Germinal center (tissue), 1 donor: ENCODE measurements around the gene TBL1X.
"Not testable (repeated sequence)": the region's sequence is repeated elsewhere in the genome, so short reads cannot be mapped to it uniquely, and the experiment has no call there.

Experiments
- DNase-seq: peaks from one replicate; pipeline ENCODE4 v3.0.0; 2012; ENCODE audit warnings: mixed read lengths, low spot score

Gene TBL1X

DNA sequence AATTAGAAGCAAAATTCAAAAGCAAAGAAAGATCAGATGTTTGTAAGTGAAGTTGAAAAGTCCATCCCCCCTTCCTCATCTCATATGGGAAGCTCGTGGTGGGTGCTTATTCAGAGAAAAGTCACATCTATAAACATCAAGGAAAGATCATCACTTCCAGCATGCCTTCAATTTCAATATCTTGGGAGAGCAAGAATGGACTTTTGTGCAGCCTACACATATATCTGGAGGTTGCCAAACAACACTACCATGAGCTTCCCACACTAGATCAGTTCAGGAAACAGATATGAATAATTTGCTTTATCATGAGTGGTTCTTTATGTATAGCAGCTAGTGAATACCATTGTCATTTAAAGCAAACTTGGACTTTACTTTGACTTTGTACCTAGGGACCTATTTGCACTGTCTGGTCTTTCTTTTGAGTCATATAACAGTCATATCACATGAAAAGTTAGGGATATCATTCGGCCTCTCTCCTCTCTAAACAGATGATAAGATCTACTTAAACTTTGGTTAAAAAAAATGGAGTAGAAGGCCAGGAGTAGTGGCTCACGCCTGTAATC is 5.6 kb upstream of the TBL1X start:
- DNase-seq = no peak

DNA sequence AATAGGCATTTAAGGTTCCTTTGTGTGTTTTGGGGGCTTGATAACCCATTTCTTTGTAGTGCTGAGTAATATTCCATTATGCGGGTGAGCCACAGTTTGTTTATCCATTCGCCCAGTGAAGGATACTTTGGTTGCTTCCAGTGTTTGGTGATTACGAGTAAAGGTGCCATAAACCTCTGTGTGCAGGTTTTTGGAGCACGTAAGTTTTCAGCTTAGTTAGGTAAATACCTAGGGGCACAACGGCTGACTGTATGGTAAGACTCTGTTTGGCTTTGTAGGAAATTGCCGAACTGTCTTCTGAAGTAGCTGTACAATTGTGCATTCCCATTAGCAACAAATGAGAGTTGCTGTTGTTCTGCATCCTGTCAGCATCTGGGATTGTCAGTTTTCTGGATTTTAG is 3.8 kb upstream of the TBL1X start:
- DNase-seq = no peak

- DNase-seq = no peak
Measured at GRCh38 chrX:9462456-9462855, 2.4 kb upstream of the TBL1X start.

DNA sequence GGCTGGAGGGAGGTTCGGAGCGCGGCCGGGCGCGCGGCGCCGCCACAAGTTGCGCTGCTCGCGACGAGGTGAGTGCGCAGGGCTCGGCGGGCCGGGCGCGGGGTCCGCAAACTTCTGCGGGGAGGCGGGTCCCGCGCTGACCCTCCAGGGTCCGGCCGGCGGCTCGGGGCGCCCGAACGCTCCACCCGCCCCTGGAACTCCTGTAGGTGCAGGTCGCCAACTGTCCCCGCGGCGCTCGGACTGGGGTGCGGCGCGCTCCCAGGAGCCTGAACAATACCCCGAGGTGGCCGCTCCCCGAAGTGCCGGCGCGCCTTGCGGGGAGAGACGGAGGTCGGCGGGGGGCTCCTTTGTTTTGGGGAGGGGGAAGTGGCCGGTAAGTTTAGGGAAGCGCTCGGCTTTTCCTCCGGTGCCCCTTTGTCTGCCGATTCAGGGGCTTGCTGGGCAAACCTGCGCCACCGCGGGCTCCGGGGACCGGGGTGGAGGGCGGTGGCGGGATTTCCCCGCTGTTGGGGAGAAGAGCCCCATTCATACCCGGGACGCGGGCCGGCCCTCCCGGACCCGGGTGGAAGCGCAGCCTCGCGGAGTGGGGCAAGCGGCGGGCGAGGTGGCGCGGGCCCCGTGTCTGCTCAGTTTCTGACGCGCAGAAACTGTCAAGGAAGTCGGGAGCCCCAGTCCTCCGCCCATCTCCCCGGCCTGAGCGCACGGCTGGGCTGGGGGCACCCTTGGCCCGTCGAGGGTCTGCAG is 694 bp downstream of the TBL1X start:
- DNase-seq = peak; percentile 14

- no peak for DNase-seq
Measured at GRCh38 chrX:9466124-9466495, 1.3 kb downstream of the TBL1X start.

DNA sequence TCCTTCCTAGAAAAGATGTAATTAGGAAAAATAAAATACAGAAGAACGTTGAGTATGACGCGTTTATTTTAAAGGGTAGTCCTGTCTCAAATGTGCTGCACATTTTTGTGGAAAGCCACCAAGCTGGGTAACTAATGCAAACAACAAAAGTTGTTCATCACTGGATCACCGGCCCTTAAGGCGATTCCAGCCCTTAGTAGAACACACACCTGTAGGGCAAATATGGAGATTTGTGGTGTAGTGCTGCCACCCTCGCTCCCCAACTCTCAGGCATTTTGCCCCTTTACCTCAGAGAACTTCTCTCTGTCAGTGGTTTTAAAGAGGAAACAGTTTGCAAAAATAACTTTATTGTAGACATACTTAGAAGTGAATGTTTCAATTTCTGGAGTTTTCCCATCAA is 1.9 kb downstream of the TBL1X start:
- DNase-seq = no peak

DNA sequence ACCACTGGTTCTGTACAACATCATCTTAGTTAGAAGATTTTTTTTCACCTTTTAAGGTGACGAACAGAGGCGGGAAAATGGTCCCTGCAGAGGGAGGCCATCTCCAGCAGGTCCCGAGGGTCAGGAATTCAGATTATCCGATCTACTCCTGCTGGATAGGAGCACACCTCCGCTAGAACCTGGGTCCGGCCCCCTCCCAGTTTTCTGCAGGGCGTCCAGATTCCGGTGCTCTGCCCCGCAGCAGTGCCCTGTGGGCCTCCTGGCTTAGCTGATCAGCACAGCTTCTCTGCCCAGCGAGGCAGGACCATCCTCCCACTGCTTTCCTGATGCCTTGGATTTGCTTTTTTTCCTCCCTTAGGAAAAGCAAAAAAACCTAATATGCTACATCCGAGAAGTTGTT is 2.3 kb downstream of the TBL1X start:
- no peak for DNase-seq

GRCh38 chrX:9467751-9468150 is 2.9 kb downstream of the TBL1X start:
- no peak for DNase-seq

- no peak for DNase-seq
Measured at GRCh38 chrX:9471571-9471985, 6.7 kb downstream of the TBL1X start.

- DNase-seq = no peak
Measured at GRCh38 chrX:9473708-9474107, 8.8 kb downstream of the TBL1X start.

GRCh38 chrX:9475417-9475816 is 10.6 kb downstream of the TBL1X start:
- not testable (repeated sequence) for DNase-seq

DNA sequence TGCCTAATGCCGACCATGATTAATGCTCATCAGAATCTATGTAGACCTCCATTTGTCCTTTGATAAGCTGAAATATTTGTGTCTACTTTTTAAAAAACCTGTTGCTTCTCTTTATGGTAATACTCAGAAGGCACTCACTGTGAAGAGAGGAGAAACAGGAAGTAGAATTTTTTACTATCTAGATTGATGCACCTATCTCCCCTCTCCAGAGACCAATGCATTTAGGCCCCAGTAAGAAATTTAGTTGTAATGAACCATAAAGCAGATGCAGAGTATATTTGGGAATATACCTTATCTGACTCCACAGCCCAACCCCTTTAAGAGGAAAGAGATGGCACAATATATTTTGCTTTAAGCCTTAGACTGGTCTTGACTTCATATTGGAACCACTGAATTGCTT is 11.1 kb downstream of the TBL1X start:
- peak; percentile 3 for DNase-seq

- no peak for DNase-seq
Measured at GRCh38 chrX:9476810-9477575, 12.1 kb downstream of the TBL1X start.

- no peak for DNase-seq
Measured at GRCh38 chrX:9482408-9482807, 17.6 kb downstream of the TBL1X start.

- no peak for DNase-seq
Measured at GRCh38 chrX:9482837-9483236, 18.0 kb downstream of the TBL1X start.

- DNase-seq = no peak
Measured at GRCh38 chrX:9483376-9483775, 18.5 kb downstream of the TBL1X start.

DNA sequence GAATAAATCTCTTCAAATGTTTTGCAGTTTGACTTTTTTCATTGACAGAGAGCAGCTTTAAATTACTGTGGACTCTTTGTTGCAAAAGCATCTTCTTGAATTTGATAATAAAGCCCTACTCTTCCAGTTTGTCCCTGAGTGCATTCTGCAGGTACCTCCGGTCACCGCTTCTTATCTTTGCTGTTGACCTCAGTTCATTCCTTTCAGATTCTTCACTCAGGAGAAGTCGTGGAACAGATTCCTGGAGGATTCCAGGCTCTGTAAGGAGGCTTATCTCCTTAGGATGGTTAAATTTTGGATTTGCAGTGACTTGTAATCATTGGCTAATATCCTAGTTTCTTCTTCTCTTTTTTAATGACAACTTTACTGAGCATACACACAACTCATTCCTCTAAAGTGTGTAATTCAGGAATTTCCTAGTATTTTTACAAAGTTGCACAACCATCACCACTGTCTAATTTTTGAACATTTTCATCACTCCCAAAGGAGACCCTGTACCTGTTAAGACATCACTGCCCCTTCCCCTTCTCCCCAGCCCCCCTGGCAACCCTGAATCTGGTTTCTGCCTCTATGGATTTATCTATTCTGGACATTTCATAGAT is 22.0 kb downstream of the TBL1X start:
- DNase-seq = no peak

DNA sequence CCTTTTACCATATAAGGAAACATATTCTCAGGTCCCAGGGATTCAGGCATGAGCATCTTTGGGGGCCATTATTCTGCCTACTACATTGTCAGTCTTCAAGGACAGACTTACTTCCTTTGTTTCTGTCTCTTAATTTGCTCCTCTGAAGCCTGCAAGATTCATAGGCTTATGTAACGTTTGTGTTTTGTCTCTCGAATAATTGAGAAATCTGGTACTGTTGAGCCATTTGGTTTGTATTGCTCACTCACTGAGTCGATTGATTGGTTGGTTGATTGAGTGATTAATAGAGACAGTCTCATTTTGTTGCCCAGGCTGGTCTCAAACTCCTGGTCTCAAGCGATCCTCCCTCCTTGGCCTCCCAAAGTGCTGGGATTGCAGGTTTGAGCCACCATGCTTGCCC is 23.7 kb downstream of the TBL1X start:
- DNase-seq = no peak

GRCh38 chrX:9489234-9489633 is 24.4 kb downstream of the TBL1X start:
- DNase-seq = no peak

DNA sequence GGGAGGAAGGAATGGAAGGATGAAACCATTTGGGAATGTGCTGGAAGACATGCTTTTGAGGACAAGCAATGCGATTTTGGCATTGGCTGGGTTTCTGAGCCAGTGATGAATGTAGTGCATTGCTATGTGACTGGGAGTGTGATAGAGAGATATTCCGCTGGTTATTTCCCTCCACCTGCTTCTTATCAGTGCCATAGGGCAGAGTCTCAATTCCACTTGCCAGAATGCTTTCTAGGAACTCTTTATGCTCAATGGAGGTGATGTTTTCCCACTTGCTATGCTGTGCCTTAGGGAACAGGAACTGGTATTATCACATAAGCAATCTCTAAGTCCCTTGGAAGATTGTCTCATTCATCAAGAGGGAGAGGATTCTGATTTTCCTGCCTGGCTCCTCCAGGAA is 28.0 kb downstream of the TBL1X start:
- no peak for DNase-seq

DNA sequence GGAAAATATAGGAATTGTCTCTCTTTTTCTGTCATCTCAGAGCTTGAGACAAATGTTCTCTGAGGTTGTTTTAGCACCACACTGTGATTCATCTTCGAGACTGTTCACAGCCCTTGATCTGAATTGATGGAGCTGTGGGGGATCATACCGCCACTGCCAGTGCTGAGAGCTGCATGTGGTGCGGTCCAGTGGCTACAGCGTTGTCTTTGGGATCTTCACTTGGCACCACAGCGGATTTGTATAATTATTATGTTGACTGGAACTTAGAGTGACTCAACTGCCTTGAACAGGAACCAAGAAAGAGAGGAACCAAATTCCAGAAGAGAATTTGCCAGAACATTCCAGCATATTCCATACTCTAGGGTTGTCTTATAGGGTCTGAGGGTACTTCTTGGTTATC is 29.1 kb downstream of the TBL1X start:
- DNase-seq = no peak

GRCh38 chrX:9494771-9495170 is 29.9 kb downstream of the TBL1X start:
- no peak for DNase-seq

GRCh38 chrX:9495496-9495895 is 30.6 kb downstream of the TBL1X start:
- DNase-seq = no peak
